HepG2 (cell line): ENCODE data around the gene ZSWIM5. TPM values are rescaled to one million over a fixed set of nuclear protein-coding genes. Genes with fewer than 3 reads are reported as not detected.
"Not testable (repeated sequence)": the region's sequence is repeated elsewhere in the genome, so short reads cannot be mapped to it uniquely, and the experiment has no call there.

Source experiments
- ATAC-seq: fragments of 200-7000 bp; cut with Tn5 transposase; 3 replicates; pipeline ENCODE4 v1.9.1; 2020; ENCODE audit warnings: mild to moderate bottlenecking, moderate library complexity
- BruUV-seq: library from RNA; stranded (reverse); fragments of 400-500 nt; replicated peaks from 2 replicates; lab custom pipeline; 2021; lab: Mats Ljungman, UMichigan
- CTCF ChIA-PET: fragments of 300-600 bp; formaldehyde crosslinking; extraction: SDS; loops from one replicate; lab custom pipeline; 2021; ENCODE audit warnings: low total read pairs, inconsistent platforms, low intra/inter-chr PET ratio; lab: Yijun Ruan, JAX
- POLR2A ChIA-PET: fragments of 350-600 bp; sonication (Branson Sonifier 250); formaldehyde crosslinking; loops from one replicate; lab custom pipeline; 2020; ENCODE audit warnings: antibody characterized with exemption, inconsistent platforms; lab: Yijun Ruan, JAX
- DNase-seq: peaks from one replicate; pipeline ENCODE4 v3.0.0-alpha.2; 2015; ENCODE audit warnings: low spot score
- FAIRE-seq: peaks from 3 replicates; lab custom pipeline; 2011; peaks lifted over from hg19 to GRCh38; lab: Jason Lieb, UNC
- H2AFZ ChIP-seq: one replicate; pipeline ENCODE4 v1.6.1; 2011; ENCODE audit warnings: low read length, inconsistent platforms
- H3K27ac ChIP-seq: fragments of 300-600 bp; 3 replicates; pipeline ENCODE4 v1.8.0; 2011; ENCODE audit warnings: mixed run types, mild to moderate bottlenecking, mixed read lengths, low read length, inconsistent platforms; ENCODE audit not compliant: insufficient read depth; ENCODE audit errors: extremely low read length
- H3K27me3 ChIP-seq, 2 experiments: fragments of 200-600 bp in 1 of 2; 2 replicates in 1 of 2; 3 replicates in 1 of 2; pipeline versions ENCODE4 v1.6.0 to v1.8.0; 2011; ENCODE audit warnings: low read length in 2 of 2, mild to moderate bottlenecking in 2 of 2, moderate library complexity in 2 of 2, inconsistent platforms in 1 of 2; ENCODE audit not compliant: insufficient read depth in 2 of 2, control insufficient read depth in 1 of 2
- H3K36me3 ChIP-seq, 2 experiments: fragments of 200-600 bp in 1 of 2; replicated peaks in 1 of 2; 2 replicates in 1 of 2; 3 replicates in 1 of 2; pipeline versions ENCODE4 v1.5.1 to v1.8.0; 2011; ENCODE audit warnings: low read length in 2 of 2, inconsistent platforms in 1 of 2; ENCODE audit not compliant: insufficient read depth in 2 of 2, control insufficient read depth in 1 of 2
- H3K4me1 ChIP-seq: 2 replicates; pipeline ENCODE4 v1.5.1; 2012; ENCODE audit warnings: low read length, inconsistent platforms; ENCODE audit not compliant: insufficient read depth
- H3K4me2 ChIP-seq: 2 replicates; pipeline ENCODE4 v1.6.0; 2011; ENCODE audit warnings: low read depth, low read length, inconsistent platforms
- H3K4me3 ChIP-seq, 3 experiments: fragments of 200-600 bp in 1 of 3; sonication (generic), shearing (Covaris generic) in 1 of 3; replicated peaks in 1 of 3; 2 replicates each; pipeline ENCODE4 v1.5.1; 2011 to 2016; ENCODE audit warnings: low read length in 3 of 3, inconsistent platforms in 2 of 3, low read depth in 2 of 3, mild to moderate bottlenecking in 2 of 3, control low read depth in 1 of 3, mixed read lengths in 1 of 3; ENCODE audit not compliant: insufficient read depth in 1 of 3
- H3K79me2 ChIP-seq: one replicate; pipeline ENCODE4 v1.6.1; 2011; ENCODE audit warnings: low read length, inconsistent platforms; ENCODE audit not compliant: insufficient read depth
- H3K9ac ChIP-seq: 2 replicates; pipeline ENCODE4 v1.6.0; 2011; ENCODE audit warnings: mild to moderate bottlenecking, low read depth, low read length, inconsistent platforms; ENCODE audit not compliant: insufficient read depth
- H3K9me3 ChIP-seq: 2 replicates; pipeline ENCODE4 v1.5.1; 2012; ENCODE audit warnings: mild to moderate bottlenecking, low read length
- H4K20me1 ChIP-seq: 2 replicates; pipeline ENCODE4 v1.6.0; 2011; ENCODE audit warnings: inconsistent platforms, mild to moderate bottlenecking, low read length, moderate library complexity; ENCODE audit not compliant: insufficient read depth
- CCAR2 ChIP-seq: fragments of 200-400 bp; formaldehyde crosslinking; optimal IDR thresholded peaks from 2 replicates; pipeline ENCODE3; 2018; ENCODE audit warnings: low read depth, mild to moderate bottlenecking, low read length, moderate library complexity
- FOXP1 ChIP-seq, 2 experiments: fragments of 450-650 bp in 1 of 2; IDR thresholded peaks; 2 replicates each; pipeline ENCODE4 v1.6.1; 2017 to 2018; ENCODE audit warnings: antibody characterized with exemption in 1 of 2
- HNRNPK ChIP-seq: fragments of 200-400 bp; formaldehyde crosslinking; IDR thresholded peaks from 2 replicates; pipeline ENCODE4 v1.6.1; 2018; ENCODE audit warnings: low read length, low read depth, moderate library complexity, mild to moderate bottlenecking; ENCODE audit not compliant: poor library complexity, severe bottlenecking
- STAT5B ChIP-seq: sonication (generic); formaldehyde crosslinking; IDR thresholded peaks from 2 replicates; pipeline ENCODE4 v1.4.0; 2020; ENCODE audit warnings: missing genetic modification reagents
- ZNF510 ChIP-seq: sonication (generic); formaldehyde crosslinking; IDR thresholded peaks from 2 replicates; pipeline ENCODE4 v1.4.0; 2020; ENCODE audit warnings: low read depth, mild to moderate bottlenecking, missing genetic modification reagents
- ZNF616 ChIP-seq: sonication (generic); formaldehyde crosslinking; IDR thresholded peaks from 2 replicates; pipeline ENCODE4 v1.5.0; 2020; ENCODE audit warnings: low read depth, mild to moderate bottlenecking, missing genetic modification reagents
- WGBS: methylation state at CpG from one replicate; pipeline ENCODE4 v1.1.6; 2017; ENCODE audit warnings: low lambda C conversion rate; 5-methylcytosine and 5-hydroxymethylcytosine counted together
- in situ Hi-C: cut with HindIII; loops from 2 replicates; pipeline ENCODE4 v1.10.0; 2017; ENCODE audit warnings: low pct_unique_long_range_greater_than_20kb; ENCODE audit not compliant: extremely low pct_ligation_motif_present
- intact Hi-C: fragments of 100-400 bp; cut with micrococcal nuclease; formaldehyde crosslinking; loops from one replicate; pipeline ENCODE4 v1.10.0; 2022; ENCODE audit not compliant: unreplicated experiment
- polyA plus RNA-seq, 8 experiments: library from polyadenylated mRNA; depleted of rRNA in 3 of 8; stranded (reverse) in 7 of 8; unstranded in 1 of 8; fragments of >200 nt; fragmentation: Illumina TruSeq in 4 of 8; extraction: Trizol in 4 of 8; gene quantifications; 2 replicates each; pipeline versions ENCODE4 v1.2.1 to v1.2.3, GENCODE V29; 2011 to 2016; ENCODE audit warnings: low read depth in 4 of 8, missing spikeins in 1 of 8, mixed read lengths in 1 of 8; ENCODE audit not compliant: insufficient read depth in 1 of 8
- total RNA-seq, 5 experiments: library from RNA; depleted of rRNA; stranded (reverse); fragments of >200 nt; fragmentation: Illumina TruSeq; extraction: Trizol; gene quantifications; 2 replicates each; pipeline ENCODE4 v1.2.3, GENCODE V29; 2016; ENCODE audit warnings: low read depth in 1 of 5
- TF ChIP-seq, protein P1 (sequence below): IDR thresholded peaks from 2 replicates; pipeline ENCODE4 v1.6.1; 2018; ENCODE audit warnings: missing genetic modification reagents

Gene ZSWIM5
- total and polyA plus RNA-seq, 2 of the 13 experiments (the other 11 are each of a cell fraction or from before 2014, with no cell fraction given): 11.0 to 20.6 TPM

- intact Hi-C loops (no loop called here), in situ Hi-C loops (no loop called here)
- no peak for ATAC-seq
- no peak for DNase-seq
- 10% methylated on average over 5 of the region's 5 CpGs for WGBS
- Histone ChIP-seq H3K36me3 (no peaks in the 10 kb centered on the region), H3K9me3 (no peaks in the 10 kb centered on the region), H3K9ac (no peak overlapping the region), H3K4me3 (no peak overlapping the region), H4K20me1 (no peaks in the 10 kb centered on the region), H2AFZ (no peak overlapping the region), H3K4me1 (no peaks in the 10 kb centered on the region), H3K79me2 (no peaks in the 10 kb centered on the region), H3K27me3 (peaks cover 1 to 11% of the 10 kb centered on the region in 2 experiments; a peak in 2 of 5 replicates), H3K27ac (no peak overlapping the region), H3K4me2 (no peak overlapping the region; the same call in 1 of the 2 replicates)
- TF ChIP-seq CCAR2 (peak; percentile 34), FOXP1 (IDR thresholded peaks at IDR 0.05) (no peak), FOXP1 (CRISPR knock-in tag; IDR thresholded peaks at IDR 0.05) (no peak), HNRNPK (peak; percentile 56), ZNF616 (CRISPR knock-in tag) (no peak), STAT5B (CRISPR knock-in tag) (no peak), ZNF510 (CRISPR knock-in tag) (no peak)
- TF ChIP-seq, protein P1, sequence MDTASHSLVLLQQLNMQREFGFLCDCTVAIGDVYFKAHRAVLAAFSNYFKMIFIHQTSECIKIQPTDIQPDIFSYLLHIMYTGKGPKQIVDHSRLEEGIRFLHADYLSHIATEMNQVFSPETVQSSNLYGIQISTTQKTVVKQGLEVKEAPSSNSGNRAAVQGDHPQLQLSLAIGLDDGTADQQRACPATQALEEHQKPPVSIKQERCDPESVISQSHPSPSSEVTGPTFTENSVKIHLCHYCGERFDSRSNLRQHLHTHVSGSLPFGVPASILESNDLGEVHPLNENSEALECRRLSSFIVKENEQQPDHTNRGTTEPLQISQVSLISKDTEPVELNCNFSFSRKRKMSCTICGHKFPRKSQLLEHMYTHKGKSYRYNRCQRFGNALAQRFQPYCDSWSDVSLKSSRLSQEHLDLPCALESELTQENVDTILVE: no peak
- POLR2A ChIA-PET: no interaction called here
- no peak for FAIRE-seq
- no TSS peak for BruUV-seq
- CTCF ChIA-PET: no interaction called here
These were observed 19.2 kb upstream of the ZSWIM5 start for GRCh38 chr1:45225598-45225997.

DNA sequence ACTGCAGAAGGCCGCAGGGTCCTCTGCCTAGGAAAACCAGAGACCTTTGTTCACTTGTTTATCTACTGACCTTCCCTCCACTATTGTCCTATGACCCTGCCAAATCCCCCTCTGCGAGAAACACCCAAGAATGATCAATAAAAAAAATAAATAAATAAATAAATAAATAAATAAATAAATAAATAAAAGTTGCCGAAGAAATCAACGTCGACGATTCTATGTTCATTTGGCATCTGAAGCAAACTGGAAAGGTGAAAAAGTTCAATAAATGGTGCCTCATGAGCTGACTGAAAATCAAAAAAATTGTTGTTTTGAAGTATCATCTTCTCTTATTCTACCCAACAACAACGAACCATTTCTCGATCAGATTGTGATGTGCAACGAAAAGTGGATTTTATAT is 17.3 kb upstream of the ZSWIM5 start:
- H4K20me1 ChIP-seq, in situ Hi-C loops, H3K9ac ChIP-seq, H3K27ac ChIP-seq, POLR2A ChIA-PET, H3K36me3 ChIP-seq, H2AFZ ChIP-seq, H3K9me3 ChIP-seq, BruUV-seq, H3K79me2 ChIP-seq, FAIRE-seq, H3K4me3 ChIP-seq, ATAC-seq, H3K4me2 ChIP-seq, CTCF ChIA-PET, H3K4me1 ChIP-seq, intact Hi-C loops, DNase-seq: not testable (repeated sequence)
- H3K27me3 ChIP-seq: peaks cover under 1 to 11% of the 10 kb centered on the region in 2 experiments; a peak in 3 of 5 replicates
- 77% methylated on average over 9 of the region's 9 CpGs for WGBS
